GF-D8 (cell line): ENCODE results near the gene S100A5.

Experiments
- DNase-seq: peaks from one replicate; lab custom pipeline; 2025; lab: John Stamatoyannopoulos, UW

The S100A5 gene

GRCh38 chr1:153546796-153547559, 6.2 kb upstream of the S100A5 start:
- no peak for DNase-seq

GRCh38 chr1:153546371-153546770, 5.6 kb upstream of the S100A5 start:
- no peak for DNase-seq

- peak; percentile 75 for DNase-seq
Measured at GRCh38 chr1:153545067-153546055, 4.6 kb upstream of the S100A5 start, which contains the start of gene S100A4. Gene S100A4, minus strand, starts transcription at chr1:153545806. Its CDS starts 1,012 bp downstream, at chr1:153544794.

- DNase-seq = no peak
Measured at GRCh38 chr1:153544453-153545066, 3.8 kb upstream of the S100A5 start.

- no peak for DNase-seq
Measured at GRCh38 chr1:153543736-153544135, 3.0 kb upstream of the S100A5 start.

- DNase-seq = no peak
Measured at GRCh38 chr1:153542956-153543711, 2.4 kb upstream of the S100A5 start.

GRCh38 chr1:153541641-153542590, 1.2 kb upstream of the S100A5 start:
- no peak for DNase-seq

- no peak for DNase-seq
Measured at GRCh38 chr1:153539395-153540093, 1.2 kb downstream of the S100A5 start.

GRCh38 chr1:153538315-153538821, 2.4 kb downstream of the S100A5 start:
- DNase-seq = no peak

GRCh38 chr1:153537376-153537730, 3.4 kb downstream of the S100A5 start:
- DNase-seq = no peak

GRCh38 chr1:153536671-153537375, 3.9 kb downstream of the S100A5 start:
- DNase-seq = no peak

- DNase-seq = no peak
Measured at GRCh38 chr1:153536012-153536670, 4.6 kb downstream of the S100A5 start.

- no peak for DNase-seq
Measured at GRCh38 chr1:153535242-153536011, 5.3 kb downstream of the S100A5 start, which contains the start of gene S100A6. Gene S100A6, minus strand, starts transcription at chr1:153535991. Its CDS starts 652 bp downstream, at chr1:153535339.

- no peak for DNase-seq
Measured at GRCh38 chr1:153534925-153535241, 5.9 kb downstream of the S100A5 start.

- no peak for DNase-seq
Measured at GRCh38 chr1:153534226-153534924, 6.4 kb downstream of the S100A5 start.

GRCh38 chr1:153533689-153534201, 7.0 kb downstream of the S100A5 start:
- no peak for DNase-seq
